K562 (cell line): ENCODE results near the gene PPARD. TPM values are rescaled to one million over a fixed set of nuclear protein-coding genes. Genes with fewer than 3 reads are reported as not detected.

ENCODE experiments used
- BMI1 ChIP-seq: fragments of 150-350 bp; IDR thresholded peaks from 2 replicates; pipeline ENCODE4 v1.6.1; 2014; ENCODE audit warnings: low read length
- CBFA2T2 ChIP-seq: fragments of 450-650 bp; conservative IDR thresholded peaks from 2 replicates; pipeline ENCODE4 v1.6.1; 2017; ENCODE audit warnings: mild to moderate bottlenecking
- CBFA2T3 ChIP-seq: fragments of 450-650 bp; IDR thresholded peaks from 2 replicates; pipeline ENCODE4 v1.6.1; 2017
- CEBPB ChIP-seq: fragments of 450-650 bp; IDR thresholded peaks from 2 replicates; pipeline ENCODE4 v1.6.1; 2016; ENCODE audit warnings: missing genetic modification characterization, missing compliant biosample characterization
- CEBPG ChIP-seq, 3 experiments: fragments of 200-800 bp in 1 of 3; sonication (Bioruptor generic) in 1 of 3; sonication (generic) in 1 of 3; formaldehyde crosslinking in 1 of 3; IDR thresholded peaks in 2 of 3; conservative IDR thresholded peaks in 1 of 3; 2 replicates each; pipeline versions ENCODE4 v1.6.1 to v1.8.0; 2016 to 2022; ENCODE audit warnings: missing compliant biosample characterization in 2 of 3, missing genetic modification characterization in 2 of 3, mild to moderate bottlenecking in 1 of 3, missing genetic modification reagents in 1 of 3
- E2F3 ChIP-seq: fragments of 250-450 bp; sonication (Bioruptor Pico); IDR thresholded peaks from 2 replicates; pipeline ENCODE4 v1.4.0; 2020; ENCODE audit warnings: mild to moderate bottlenecking
- MEIS2 ChIP-seq: fragments of 450-650 bp; IDR thresholded peaks from 2 replicates; pipeline ENCODE4 v1.6.1; 2014; ENCODE audit warnings: mild to moderate bottlenecking; ENCODE audit not compliant: partially characterized antibody
- MTA3 ChIP-seq: fragments of 450-650 bp; formaldehyde crosslinking; IDR thresholded peaks from 2 replicates; pipeline ENCODE4 v1.6.1; 2017; ENCODE audit warnings: mild to moderate bottlenecking, borderline replicate concordance
- PURB ChIP-seq: sonication (generic); formaldehyde crosslinking; IDR thresholded peaks from 2 replicates; pipeline ENCODE4 v1.9.0; 2021; ENCODE audit warnings: low read depth, mild to moderate bottlenecking, missing genetic modification reagents
- RBM34 ChIP-seq: fragments of 200-400 bp; formaldehyde crosslinking; IDR thresholded peaks from 2 replicates; pipeline ENCODE4 v1.6.1; 2018; ENCODE audit warnings: low read length, borderline replicate concordance; ENCODE audit not compliant: insufficient read depth
- RFX1 ChIP-seq: fragments of 450-650 bp; IDR thresholded peaks from 2 replicates; pipeline ENCODE4 v1.6.1; 2016; ENCODE audit warnings: mild to moderate bottlenecking, moderate library complexity
- TBP ChIP-seq: optimal IDR thresholded peaks from 2 replicates; pipeline ENCODE3; 2011; ENCODE audit warnings: low read depth, low read length, improper control_type of control experiment
- TCF7L2 ChIP-seq: fragments of 150-350 bp; IDR thresholded peaks from 2 replicates; pipeline ENCODE4 v1.6.1; 2016; ENCODE audit warnings: low read depth, mild to moderate bottlenecking, low read length, moderate library complexity
- TRIM24 ChIP-seq, 2 experiments: fragments of 450-650 bp; IDR thresholded peaks; 2 replicates each; pipeline ENCODE4 v1.6.1; 2016
- ZEB2 ChIP-seq: fragments of 450-650 bp; IDR thresholded peaks from 2 replicates; pipeline ENCODE4 v1.6.1; 2016
- ZNF668 ChIP-seq: fragments of 250-450 bp; sonication (Bioruptor Pico); IDR thresholded peaks from 2 replicates; pipeline ENCODE4 v1.8.0; 2022; ENCODE audit warnings: mild to moderate bottlenecking, inconsistent platforms
- polyA plus RNA-seq, 8 experiments: library from polyadenylated mRNA; depleted of rRNA in 4 of 8; stranded (reverse) in 5 of 8; unstranded in 3 of 8; fragments of >200 nt; fragmentation: Nextera tagmentation in 2 of 8; fragmentation: Illumina TruSeq in 1 of 8; extraction: Ambion mirVana in 2 of 8; extraction: Trizol in 1 of 8; gene quantifications; 2 replicates each; pipeline versions ENCODE4 v1.2.1 to v1.2.3, GENCODE V29; 2011 to 2014; ENCODE audit warnings: inconsistent platforms in 1 of 8, missing spikeins in 1 of 8
- total RNA-seq, 7 experiments: library from RNA; depleted of rRNA in 6 of 7; stranded (reverse); fragments of >200 nt in 6 of 7; fragmentation: Illumina TruSeq in 2 of 7; extraction: Trizol in 2 of 7; gene quantifications; 2 replicates each; pipeline versions ENCODE4 v1.2.1 to v1.2.3, GENCODE V29; 2011 to 2021; ENCODE audit warnings: low replicate concordance in 1 of 7
- TF ChIP-seq, protein P1 (sequence below): sonication (generic); formaldehyde crosslinking; IDR thresholded peaks from 2 replicates; pipeline ENCODE4 v1.8.0; 2022; ENCODE audit warnings: missing genetic modification reagents, mild to moderate bottlenecking, moderate library complexity, borderline replicate concordance
- TF ChIP-seq, protein P2 (sequence below): fragments of 150-350 bp; conservative IDR thresholded peaks from 2 replicates; pipeline ENCODE4 v1.6.1; 2014; ENCODE audit warnings: low read length
- TF ChIP-seq, protein P3 (sequence below): sonication (generic); formaldehyde crosslinking; IDR thresholded peaks from 2 replicates; pipeline ENCODE4 v1.8.0; 2022; ENCODE audit warnings: mild to moderate bottlenecking, missing genetic modification reagents, borderline replicate concordance
- TF ChIP-seq, protein P4 (sequence below): fragments of 450-650 bp; IDR thresholded peaks from 2 replicates; pipeline ENCODE4 v1.6.1; 2016; ENCODE audit warnings: borderline replicate concordance

The PPARD gene
- total and polyA plus RNA-seq, 9 of the 15 experiments (the other 6 are each of a cell fraction or from before 2014, with no cell fraction given) = 0.14 to 13.2 (median 3.8) TPM

DNA sequence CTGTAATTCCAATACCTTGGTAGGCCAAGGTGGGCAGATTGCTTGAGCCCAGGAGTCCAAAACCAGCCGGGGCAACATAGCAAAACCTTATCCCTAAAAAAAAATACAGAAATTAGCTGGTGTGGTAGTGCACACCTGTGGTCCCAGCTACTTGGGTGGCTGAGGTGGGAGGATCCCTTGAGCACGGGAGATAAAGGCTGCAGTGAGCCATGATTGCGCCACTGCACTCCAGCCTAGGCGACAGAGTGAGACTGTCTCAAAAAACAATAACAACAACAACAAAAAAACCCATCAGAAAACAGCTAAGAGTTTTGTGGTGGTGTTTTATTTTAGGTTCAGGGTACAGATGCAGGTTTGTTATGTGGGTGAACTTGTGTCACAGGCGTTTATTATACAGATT is 66.9 kb downstream of the PPARD start (continued):
- no peak for TF ChIP-seq ZNF668 (CRISPR knock-in tag)
- TF ChIP-seq, protein P1, sequence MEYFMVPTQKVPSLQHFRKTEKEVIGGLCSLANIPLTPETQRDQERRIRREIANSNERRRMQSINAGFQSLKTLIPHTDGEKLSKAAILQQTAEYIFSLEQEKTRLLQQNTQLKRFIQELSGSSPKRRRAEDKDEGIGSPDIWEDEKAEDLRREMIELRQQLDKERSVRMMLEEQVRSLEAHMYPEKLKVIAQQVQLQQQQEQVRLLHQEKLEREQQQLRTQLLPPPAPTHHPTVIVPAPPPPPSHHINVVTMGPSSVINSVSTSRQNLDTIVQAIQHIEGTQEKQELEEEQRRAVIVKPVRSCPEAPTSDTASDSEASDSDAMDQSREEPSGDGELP = no peak
- no peak for TF ChIP-seq MTA3
- TF ChIP-seq ZEB2 = peak; percentile 62
- TF ChIP-seq, protein P2, sequence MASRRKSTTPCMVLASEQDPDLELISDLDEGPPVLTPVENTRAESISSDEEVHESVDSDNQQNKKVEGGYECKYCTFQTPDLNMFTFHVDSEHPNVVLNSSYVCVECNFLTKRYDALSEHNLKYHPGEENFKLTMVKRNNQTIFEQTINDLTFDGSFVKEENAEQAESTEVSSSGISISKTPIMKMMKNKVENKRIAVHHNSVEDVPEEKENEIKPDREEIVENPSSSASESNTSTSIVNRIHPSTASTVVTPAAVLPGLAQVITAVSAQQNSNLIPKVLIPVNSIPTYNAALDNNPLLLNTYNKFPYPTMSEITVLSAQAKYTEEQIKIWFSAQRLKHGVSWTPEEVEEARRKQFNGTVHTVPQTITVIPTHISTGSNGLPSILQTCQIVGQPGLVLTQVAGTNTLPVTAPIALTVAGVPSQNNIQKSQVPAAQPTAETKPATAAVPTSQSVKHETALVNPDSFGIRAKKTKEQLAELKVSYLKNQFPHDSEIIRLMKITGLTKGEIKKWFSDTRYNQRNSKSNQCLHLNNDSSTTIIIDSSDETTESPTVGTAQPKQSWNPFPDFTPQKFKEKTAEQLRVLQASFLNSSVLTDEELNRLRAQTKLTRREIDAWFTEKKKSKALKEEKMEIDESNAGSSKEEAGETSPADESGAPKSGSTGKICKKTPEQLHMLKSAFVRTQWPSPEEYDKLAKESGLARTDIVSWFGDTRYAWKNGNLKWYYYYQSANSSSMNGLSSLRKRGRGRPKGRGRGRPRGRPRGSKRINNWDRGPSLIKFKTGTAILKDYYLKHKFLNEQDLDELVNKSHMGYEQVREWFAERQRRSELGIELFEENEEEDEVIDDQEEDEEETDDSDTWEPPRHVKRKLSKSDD = no peak
- peak; percentile 65; the same call in 1 of the 2 replicates for TF ChIP-seq CEBPG (CRISPR knock-in tag; IDR thresholded peaks at IDR 0.05)
- TF ChIP-seq CEBPG (tag; conservative IDR thresholded peaks at IDR 0.05 in 1 of 2, IDR thresholded peaks at IDR 0.05 in 1 of 2) = peak; percentile 72 to 79
- no peak for TF ChIP-seq TCF7L2
- no peak for TF ChIP-seq PURB (CRISPR knock-in tag)
- no peak for TF ChIP-seq RBM34
- TF ChIP-seq MEIS2 = no peak
- TF ChIP-seq TBP = no peak
- TF ChIP-seq TRIM24 (IDR thresholded peaks at IDR 0.05) = no peak
- TF ChIP-seq CEBPB = peak; percentile 96
- TF ChIP-seq BMI1 = no peak
- 0 out of 2 replicates have a peak, but pooled peaks have one; percentile 53 for TF ChIP-seq CBFA2T2
- TF ChIP-seq RFX1 = no peak
- TF ChIP-seq, protein P3, sequence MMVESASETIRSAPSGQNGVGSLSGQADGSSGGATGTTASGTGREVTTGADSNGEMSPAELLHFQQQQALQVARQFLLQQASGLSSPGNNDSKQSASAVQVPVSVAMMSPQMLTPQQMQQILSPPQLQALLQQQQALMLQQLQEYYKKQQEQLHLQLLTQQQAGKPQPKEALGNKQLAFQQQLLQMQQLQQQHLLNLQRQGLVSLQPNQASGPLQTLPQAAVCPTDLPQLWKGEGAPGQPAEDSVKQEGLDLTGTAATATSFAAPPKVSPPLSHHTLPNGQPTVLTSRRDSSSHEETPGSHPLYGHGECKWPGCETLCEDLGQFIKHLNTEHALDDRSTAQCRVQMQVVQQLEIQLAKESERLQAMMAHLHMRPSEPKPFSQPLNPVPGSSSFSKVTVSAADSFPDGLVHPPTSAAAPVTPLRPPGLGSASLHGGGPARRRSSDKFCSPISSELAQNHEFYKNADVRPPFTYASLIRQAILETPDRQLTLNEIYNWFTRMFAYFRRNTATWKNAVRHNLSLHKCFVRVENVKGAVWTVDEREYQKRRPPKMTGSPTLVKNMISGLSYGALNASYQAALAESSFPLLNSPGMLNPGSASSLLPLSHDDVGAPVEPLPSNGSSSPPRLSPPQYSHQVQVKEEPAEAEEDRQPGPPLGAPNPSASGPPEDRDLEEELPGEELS = no peak
- peak; percentile 62 for TF ChIP-seq CBFA2T3
- no peak for TF ChIP-seq E2F3 (CRISPR knock-in tag)
- TF ChIP-seq, protein P4, sequence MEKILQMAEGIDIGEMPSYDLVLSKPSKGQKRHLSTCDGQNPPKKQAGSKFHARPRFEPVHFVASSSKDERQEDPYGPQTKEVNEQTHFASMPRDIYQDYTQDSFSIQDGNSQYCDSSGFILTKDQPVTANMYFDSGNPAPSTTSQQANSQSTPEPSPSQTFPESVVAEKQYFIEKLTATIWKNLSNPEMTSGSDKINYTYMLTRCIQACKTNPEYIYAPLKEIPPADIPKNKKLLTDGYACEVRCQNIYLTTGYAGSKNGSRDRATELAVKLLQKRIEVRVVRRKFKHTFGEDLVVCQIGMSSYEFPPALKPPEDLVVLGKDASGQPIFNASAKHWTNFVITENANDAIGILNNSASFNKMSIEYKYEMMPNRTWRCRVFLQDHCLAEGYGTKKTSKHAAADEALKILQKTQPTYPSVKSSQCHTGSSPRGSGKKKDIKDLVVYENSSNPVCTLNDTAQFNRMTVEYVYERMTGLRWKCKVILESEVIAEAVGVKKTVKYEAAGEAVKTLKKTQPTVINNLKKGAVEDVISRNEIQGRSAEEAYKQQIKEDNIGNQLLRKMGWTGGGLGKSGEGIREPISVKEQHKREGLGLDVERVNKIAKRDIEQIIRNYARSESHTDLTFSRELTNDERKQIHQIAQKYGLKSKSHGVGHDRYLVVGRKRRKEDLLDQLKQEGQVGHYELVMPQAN = no peak
